Vagina (tissue), 2 donors: ENCODE measurements around the gene C13orf42. TPM values are rescaled to one million over a fixed set of nuclear protein-coding genes. Genes with fewer than 3 reads are reported as not detected.

ENCODE experiments used
- DNase-seq, 2 donors: peaks; one replicate each; pipeline ENCODE4 v3.0.0-alpha.2; 2017; ENCODE audit errors: extremely low spot score in 2 of 2
- H3K27ac ChIP-seq: fragments of 200-600 bp; sonication (generic); one replicate; pipeline ENCODE4 v1.5.1; 2019
- H3K27me3 ChIP-seq: fragments of 200-600 bp; sonication (generic); one replicate; pipeline ENCODE4 v1.5.1; 2019
- H3K36me3 ChIP-seq, 2 donors: fragments of 200-600 bp; sonication (generic); one replicate each; pipeline ENCODE4 v1.5.1; 2017 to 2019
- H3K4me1 ChIP-seq: fragments of 200-600 bp; sonication (generic); one replicate; pipeline ENCODE4 v1.5.1; 2019
- H3K4me3 ChIP-seq, 2 donors: fragments of 200-600 bp; sonication (generic); 1 replicate in 1 of 2; 2 replicates in 1 of 2; pipeline ENCODE4 v1.5.1; 2016 to 2019
- H3K9me3 ChIP-seq: fragments of 200-600 bp; sonication (generic); one replicate; pipeline ENCODE4 v1.5.1; 2019
- POLR2A ChIP-seq, 2 donors: fragments of 450-650 bp; IDR thresholded peaks; one replicate each; pipeline ENCODE4 v1.6.1; 2017; ENCODE audit warnings: antibody characterized with exemption in 2 of 2, mild to moderate bottlenecking in 2 of 2, moderate library complexity in 2 of 2
- POLR2AphosphoS5 ChIP-seq, 2 donors: sonication (generic); formaldehyde crosslinking; IDR thresholded peaks; one replicate each; pipeline ENCODE4 v1.9.0; 2017; ENCODE audit warnings: antibody characterized with exemption in 2 of 2, mild to moderate bottlenecking in 2 of 2, low read depth in 1 of 2; ENCODE audit not compliant: insufficient read depth in 1 of 2
- intact Hi-C: fragments of 100-400 bp; cut with DNase I; formaldehyde crosslinking; loops from one replicate; pipeline ENCODE4 v1.15.1; 2023
- total RNA-seq: library from RNA; depleted of rRNA; stranded (reverse); fragments of >200 nt; gene quantifications from one replicate; pipeline ENCODE4 v1.2.3, GENCODE V29; 2016
- TF ChIP-seq, protein P1 (sequence below), 3 experiments: fragments of 450-650 bp in 2 of 3; fragments of 200-600 bp in 1 of 3; sonication (generic) in 1 of 3; IDR thresholded peaks; one replicate each; pipeline ENCODE4 v1.5.1; 2017 to 2019; ENCODE audit warnings: antibody characterized with exemption in 3 of 3, mild to moderate bottlenecking in 2 of 3, moderate library complexity in 2 of 3

Gene C13orf42
- total RNA-seq, 1 donor from 2014 or later = not detected

DNA sequence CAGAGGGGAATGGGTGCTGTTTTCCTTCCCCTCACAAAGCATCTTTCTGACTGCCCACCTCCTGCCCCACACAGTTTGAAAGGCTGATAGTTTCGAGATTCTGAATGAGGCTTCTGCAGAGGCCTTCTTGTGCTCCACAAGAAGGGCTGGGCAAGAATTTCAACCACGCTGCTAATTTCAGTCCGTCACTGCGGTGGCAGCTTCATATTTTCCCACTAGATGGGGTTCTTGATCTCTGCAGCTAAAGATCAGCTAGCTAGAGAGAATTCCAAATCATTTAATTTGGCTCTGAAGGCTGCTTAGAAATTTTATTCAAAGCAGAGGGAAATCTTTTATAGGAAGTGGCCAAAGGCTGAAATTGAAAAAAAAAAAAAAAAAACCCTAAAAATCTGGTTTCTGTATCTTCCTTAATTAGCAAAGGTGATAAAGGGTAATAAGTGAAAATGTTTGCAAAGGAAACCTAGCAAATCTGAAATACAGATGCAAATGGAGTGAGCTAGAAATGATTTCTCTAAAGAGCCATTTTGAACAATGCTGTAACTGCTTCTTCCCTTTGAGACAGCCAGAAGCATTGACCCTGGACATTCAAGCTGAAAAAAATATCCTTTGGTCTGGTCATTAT is 38.0 kb upstream of the C13orf42 start:
- TF ChIP-seq, protein P1, sequence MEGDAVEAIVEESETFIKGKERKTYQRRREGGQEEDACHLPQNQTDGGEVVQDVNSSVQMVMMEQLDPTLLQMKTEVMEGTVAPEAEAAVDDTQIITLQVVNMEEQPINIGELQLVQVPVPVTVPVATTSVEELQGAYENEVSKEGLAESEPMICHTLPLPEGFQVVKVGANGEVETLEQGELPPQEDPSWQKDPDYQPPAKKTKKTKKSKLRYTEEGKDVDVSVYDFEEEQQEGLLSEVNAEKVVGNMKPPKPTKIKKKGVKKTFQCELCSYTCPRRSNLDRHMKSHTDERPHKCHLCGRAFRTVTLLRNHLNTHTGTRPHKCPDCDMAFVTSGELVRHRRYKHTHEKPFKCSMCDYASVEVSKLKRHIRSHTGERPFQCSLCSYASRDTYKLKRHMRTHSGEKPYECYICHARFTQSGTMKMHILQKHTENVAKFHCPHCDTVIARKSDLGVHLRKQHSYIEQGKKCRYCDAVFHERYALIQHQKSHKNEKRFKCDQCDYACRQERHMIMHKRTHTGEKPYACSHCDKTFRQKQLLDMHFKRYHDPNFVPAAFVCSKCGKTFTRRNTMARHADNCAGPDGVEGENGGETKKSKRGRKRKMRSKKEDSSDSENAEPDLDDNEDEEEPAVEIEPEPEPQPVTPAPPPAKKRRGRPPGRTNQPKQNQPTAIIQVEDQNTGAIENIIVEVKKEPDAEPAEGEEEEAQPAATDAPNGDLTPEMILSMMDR (IDR thresholded peaks at IDR 0.05) = no peak
- no peak for TF ChIP-seq POLR2AphosphoS5 (IDR thresholded peaks at IDR 0.05; ENCODE audit: insufficient read depth in 1 of 2, low read depth in 1 of 2)
- TF ChIP-seq POLR2A (IDR thresholded peaks at IDR 0.05) = no peak
- intact Hi-C loops = no loop called here

DNA sequence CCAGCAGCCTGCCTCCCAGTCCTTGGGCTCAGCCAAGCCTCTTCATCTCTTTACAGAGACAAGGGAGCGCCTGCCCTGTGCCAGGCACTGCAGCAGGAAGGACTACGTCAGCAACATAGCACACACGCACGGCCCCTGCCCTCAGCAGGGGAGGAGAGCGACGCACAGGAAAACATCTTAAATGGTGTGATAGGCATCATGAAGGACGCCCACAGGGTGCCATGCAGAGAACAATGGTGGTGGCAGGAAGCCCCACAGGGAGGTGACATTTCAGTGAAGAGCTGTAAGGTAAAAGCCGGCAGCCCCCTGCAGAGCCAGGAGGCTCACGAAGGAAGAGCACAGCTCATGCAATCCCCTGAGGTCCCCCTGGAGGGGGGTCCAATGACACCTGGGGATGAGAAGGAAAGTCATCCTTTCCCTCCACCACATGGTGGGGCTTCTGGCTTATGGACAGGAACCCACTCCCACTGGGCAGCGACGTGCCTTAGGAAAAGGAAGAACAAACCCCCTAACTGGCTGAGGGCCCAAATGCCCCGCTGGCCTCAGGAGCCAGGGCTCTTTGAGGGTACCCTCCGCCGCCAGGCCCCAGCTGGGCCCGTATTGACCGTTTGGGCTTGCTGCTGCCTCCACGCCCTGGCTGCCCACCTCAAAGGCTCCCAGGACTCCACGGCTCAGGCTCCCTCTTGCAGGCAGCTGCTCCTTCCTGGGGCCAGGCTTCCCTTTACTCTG is 37.3 kb upstream of the C13orf42 start:
- Histone ChIP-seq H3K4me3 (no peak overlapping the region), H3K27ac (no peak overlapping the region), H3K4me1 (no peaks in the 10 kb centered on the region), H3K27me3 (no peaks in the 10 kb centered on the region), H3K36me3 (no peaks in the 10 kb centered on the region), H3K9me3 (no peaks in the 10 kb centered on the region)
- peak; percentile 77 to 82 for DNase-seq
- TF ChIP-seq POLR2A (IDR thresholded peaks at IDR 0.05) (no peak), POLR2AphosphoS5 (IDR thresholded peaks at IDR 0.05; ENCODE audit: insufficient read depth in 1 of 2, low read depth in 1 of 2) (no peak)
- TF ChIP-seq, protein P1 (IDR thresholded peaks at IDR 0.05) = no peak
- intact Hi-C loops = no loop called here

More for the DNA sequence above, 38.0 kb upstream of the C13orf42 start:
- Histone ChIP-seq H3K4me3 (no peak overlapping the region), H3K9me3 (no peaks in the 10 kb centered on the region), H3K4me1 (no peaks in the 10 kb centered on the region), H3K36me3 (no peaks in the 10 kb centered on the region), H3K27me3 (no peaks in the 10 kb centered on the region), H3K27ac (no peak overlapping the region)
- DNase-seq = no peak

DNA sequence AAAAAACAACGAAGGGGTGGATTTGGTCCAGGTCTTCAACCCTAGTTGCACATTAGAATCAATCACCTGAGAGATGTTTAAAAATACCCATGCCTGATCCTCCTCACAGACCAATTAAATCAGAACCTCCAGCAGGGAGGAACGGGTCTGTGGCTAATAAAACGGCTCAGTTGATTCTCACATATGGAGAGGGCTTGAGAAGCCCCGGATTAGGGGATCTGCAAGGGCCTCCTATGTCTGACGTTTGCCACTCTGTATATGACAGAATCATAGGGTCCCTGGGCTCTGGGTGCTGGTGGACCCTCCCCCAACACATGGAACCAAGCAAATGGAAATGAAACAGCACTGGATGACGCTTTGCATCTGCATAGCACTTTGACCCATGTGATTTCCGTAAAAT is 36.7 kb upstream of the C13orf42 start:
- Histone ChIP-seq H3K36me3 (no peaks in the 10 kb centered on the region), H3K4me3 (no peak overlapping the region), H3K4me1 (no peaks in the 10 kb centered on the region), H3K27ac (no peak overlapping the region), H3K27me3 (no peaks in the 10 kb centered on the region), H3K9me3 (no peaks in the 10 kb centered on the region)
- intact Hi-C loops = no loop called here
- TF ChIP-seq POLR2A (IDR thresholded peaks at IDR 0.05) (no peak), POLR2AphosphoS5 (IDR thresholded peaks at IDR 0.05; ENCODE audit: insufficient read depth in 1 of 2, low read depth in 1 of 2) (no peak)
- TF ChIP-seq, protein P1 (IDR thresholded peaks at IDR 0.05) = no peak
- DNase-seq = peak in 1 of 2 donors; percentile 34

DNA sequence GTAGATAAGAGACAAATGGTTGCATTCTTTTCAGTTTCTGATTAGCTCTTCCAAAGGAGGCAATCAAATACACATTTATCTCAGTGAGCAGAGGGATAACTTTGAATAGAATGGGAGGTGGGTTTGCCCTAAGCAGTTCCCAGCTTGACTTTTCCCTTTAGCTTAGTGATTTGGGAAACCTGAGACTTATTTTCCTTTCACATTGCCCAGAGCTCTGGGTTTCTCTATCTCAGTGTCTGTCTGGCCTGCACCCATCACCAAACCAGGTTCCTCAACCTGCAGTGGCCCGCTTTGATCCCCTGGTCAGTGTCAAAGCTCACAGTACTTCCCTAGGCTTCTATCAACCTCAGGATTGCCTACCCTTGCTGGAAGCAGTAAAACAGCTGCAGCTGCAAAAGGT is 35.6 kb upstream of the C13orf42 start:
- H3K27me3 ChIP-seq = no peaks in the 10 kb centered on the region
- no peaks in the 10 kb centered on the region for H3K4me1 ChIP-seq
- no peak overlapping the region for H3K27ac ChIP-seq
- H3K4me3 ChIP-seq = no peak overlapping the region
- no peaks in the 10 kb centered on the region for H3K36me3 ChIP-seq
- TF ChIP-seq, protein P1 (IDR thresholded peaks at IDR 0.05) = no peak
- TF ChIP-seq POLR2A (IDR thresholded peaks at IDR 0.05) (no peak), POLR2AphosphoS5 (IDR thresholded peaks at IDR 0.05; ENCODE audit: insufficient read depth in 1 of 2, low read depth in 1 of 2) (no peak)
- no peaks in the 10 kb centered on the region for H3K9me3 ChIP-seq
- no peak for DNase-seq
- intact Hi-C loops = no loop called here

DNA sequence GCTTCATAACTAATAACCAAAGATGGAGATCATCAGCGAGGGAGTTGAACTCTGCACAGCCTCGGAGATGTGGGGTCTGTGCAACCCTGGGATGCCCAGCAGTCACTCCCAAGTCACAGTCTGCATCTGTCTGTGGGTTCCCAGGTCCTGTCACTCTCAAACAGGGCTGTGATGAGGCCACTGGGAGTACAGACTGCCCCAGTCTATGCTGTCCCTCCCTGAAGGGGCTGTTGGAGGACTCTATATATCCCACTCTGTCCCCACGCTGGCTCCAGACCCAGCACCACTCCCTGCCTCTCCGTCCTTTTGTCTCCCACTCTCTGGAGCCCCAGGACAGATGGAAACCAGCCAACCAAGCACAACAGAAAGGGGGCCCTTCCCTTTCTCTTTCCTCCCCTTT is 26.2 kb upstream of the C13orf42 start:
- H3K27ac ChIP-seq = no peak overlapping the region
- H3K9me3 ChIP-seq = no peaks in the 10 kb centered on the region
- no peak for TF ChIP-seq POLR2AphosphoS5 (IDR thresholded peaks at IDR 0.05; ENCODE audit: insufficient read depth in 1 of 2, low read depth in 1 of 2)
- TF ChIP-seq, protein P1 (IDR thresholded peaks at IDR 0.05) = no peak
- TF ChIP-seq POLR2A (IDR thresholded peaks at IDR 0.05) = no peak
- DNase-seq = no peak
- intact Hi-C loops = no loop called here
- no peaks in the 10 kb centered on the region for H3K4me1 ChIP-seq
- no peak overlapping the region for H3K4me3 ChIP-seq
- no peaks in the 10 kb centered on the region for H3K36me3 ChIP-seq
- H3K27me3 ChIP-seq = no peaks in the 10 kb centered on the region
